NCI-H2081 (cell line): ENCODE results near the gene CCDC15.

Experiments used
- DNase-seq, 2 experiments: peaks; one replicate each; lab custom pipeline; 2025; lab: John Stamatoyannopoulos, UW

CCDC15 gene, protein sequence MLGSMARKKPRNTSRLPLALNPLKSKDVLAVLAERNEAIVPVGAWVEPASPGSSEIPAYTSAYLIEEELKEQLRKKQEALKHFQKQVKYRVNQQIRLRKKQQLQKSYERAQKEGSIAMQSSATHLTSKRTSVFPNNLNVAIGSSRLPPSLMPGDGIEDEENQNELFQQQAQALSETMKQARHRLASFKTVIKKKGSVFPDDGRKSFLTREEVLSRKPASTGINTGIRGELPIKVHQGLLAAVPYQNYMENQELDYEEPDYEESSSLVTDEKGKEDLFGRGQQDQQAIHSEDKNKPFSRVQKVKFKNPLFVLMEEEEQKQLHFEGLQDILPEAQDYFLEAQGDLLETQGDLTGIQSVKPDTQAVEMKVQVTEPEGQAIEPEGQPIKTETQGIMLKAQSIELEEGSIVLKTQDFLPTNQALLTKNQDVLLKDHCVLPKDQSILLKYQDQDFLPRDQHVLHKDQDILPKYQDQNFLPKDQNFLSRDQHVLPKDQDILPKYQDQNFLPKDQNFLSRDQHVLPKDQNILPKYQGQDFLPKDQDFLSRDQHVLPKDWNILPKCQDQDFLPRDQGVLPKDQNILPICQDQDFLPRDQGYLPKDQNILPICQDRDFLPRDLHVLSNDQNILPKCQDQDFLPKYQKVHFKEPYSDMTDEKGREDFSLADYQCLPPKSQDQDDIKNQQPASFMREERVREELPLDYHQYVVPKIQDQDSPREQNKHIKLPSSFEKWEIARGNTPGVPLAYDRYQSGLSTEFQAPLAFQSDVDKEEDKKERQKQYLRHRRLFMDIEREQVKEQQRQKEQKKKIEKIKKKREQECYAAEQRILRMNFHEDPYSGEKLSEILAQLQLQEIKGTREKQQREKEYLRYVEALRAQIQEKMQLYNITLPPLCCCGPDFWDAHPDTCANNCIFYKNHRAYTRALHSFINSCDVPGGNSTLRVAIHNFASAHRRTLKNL

GRCh38 chr11:124953753-124954589 lies at the start of gene CCDC15:
CCDC15 (plus strand) TSS chr11:124954202; CDS start chr11:124954733, 531 bp downstream.
- peak; percentile 98 for DNase-seq

GRCh38 chr11:124915541-124916369 lies 38.2 kb upstream of the CCDC15 start:
- DNase-seq = no peak

DNA sequence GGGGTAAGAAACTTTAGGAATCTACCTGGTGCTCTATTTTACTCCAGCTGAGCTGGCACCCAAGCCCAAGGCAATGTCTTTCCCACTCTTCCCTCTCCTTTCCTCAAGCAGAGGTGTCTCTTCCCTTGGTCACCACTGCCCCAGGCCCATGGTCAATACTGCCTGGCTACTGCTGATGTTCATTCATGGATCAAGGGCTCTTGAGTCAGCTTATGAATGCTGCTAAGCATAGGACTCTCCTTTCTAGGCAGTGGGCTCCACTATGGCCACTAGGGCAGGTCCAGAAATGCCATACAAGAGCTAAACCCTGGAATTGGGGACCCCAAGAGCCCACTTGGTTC lies 37.7 kb upstream of the CCDC15 start:
- no peak for DNase-seq

- DNase-seq = no peak
Observed at GRCh38 chr11:124917115-124917637, 36.8 kb upstream of the CCDC15 start.

DNA sequence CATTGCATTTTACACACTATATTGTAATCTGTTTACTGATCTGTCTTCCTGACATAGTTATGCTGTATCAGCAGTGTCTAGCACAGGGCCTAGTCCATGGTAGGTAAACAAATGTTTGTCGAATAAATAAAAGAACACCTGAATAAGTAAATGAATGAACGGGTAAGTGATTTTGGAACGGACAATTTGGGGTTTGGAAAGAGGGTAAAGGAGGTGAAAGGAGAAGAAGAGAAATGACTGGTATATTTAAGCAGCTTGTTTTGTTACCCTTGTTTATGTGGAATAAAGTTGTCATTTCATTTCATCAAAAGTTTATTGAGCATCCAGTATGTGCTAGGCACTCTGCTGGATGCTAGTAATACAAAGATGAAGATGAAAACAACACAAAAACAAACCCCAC lies 35.1 kb upstream of the CCDC15 start, which contains the start of gene HEPN1:
TSS of gene HEPN1 (plus strand) at position 301 of the 400 bp plus-strand sequence.
- no peak for DNase-seq

DNA sequence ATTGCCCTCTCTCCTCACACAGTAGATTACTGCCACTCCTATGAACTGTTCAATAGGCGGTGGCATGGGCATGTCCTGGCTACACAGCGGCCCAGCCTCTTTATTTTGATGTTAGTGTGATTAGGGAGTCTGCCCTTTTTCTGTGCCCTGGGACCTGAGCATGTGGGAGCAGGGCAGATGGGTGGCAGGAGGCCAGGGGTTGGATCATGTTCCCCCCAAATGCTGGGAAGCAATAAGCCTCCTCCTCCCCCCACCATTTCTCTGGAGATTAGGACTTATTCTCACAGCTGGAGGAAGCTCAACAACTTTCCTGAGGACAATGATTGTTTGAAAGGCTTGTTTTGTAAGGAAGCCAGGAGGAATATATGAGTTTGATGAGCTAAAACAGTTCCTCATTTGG lies 34.1 kb upstream of the CCDC15 start:
- DNase-seq = no peak

DNA sequence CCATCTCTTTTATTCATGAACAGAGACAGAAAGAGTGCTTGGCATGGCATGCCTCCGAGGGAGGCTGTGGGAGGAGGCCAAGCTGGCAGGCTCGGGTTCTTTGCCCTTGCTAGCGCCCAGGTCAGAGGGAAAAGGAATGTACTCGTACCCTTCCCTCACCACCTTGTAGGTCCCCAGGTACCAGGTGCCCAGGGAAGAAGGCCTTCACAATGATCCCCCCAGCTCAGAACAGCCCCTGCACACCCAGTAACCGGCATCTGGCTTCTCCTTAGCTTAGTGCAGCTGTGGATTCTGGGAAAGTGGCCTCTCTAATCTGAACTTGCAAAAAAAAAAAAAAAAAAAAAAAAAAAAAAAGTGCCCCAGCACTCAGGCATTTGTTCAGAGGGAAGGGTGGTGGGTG lies 33.6 kb upstream of the CCDC15 start:
- no peak for DNase-seq

DNA sequence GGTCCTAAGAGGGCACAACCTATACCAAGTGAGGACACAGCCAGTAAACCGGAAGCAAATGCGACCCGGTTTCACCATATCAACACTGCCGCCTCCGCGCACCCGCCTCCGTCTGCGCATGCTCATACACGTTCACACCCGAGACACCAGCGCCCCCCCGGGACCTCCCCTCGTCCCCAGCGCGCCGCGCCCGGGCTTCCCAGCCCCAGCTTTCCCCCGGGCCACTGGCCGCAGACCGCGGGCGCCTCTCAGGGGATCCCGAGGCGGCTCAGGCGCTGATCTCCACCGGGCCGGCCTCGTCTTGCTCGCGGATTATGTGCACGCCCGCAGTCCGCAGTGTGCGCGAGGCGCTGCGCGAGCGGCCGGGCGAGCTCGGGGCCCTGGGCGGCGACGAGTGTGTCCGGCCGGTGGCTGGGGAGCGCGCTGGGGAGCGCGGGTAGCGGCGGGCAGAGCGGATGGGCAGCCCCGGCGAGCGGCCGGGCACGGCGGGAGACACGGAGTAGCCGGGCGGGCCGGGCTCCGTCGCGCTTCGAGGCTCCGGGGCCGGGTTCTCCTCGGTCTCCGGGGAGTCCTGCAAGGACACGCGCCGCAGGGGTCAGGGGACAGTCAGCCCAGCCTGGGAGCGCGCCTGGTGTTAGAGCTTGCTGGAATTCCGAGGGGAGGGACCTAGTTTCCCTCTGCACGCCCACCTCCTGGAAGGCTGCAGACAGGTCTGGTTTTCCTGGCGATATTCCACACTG lies 33.0 kb upstream of the CCDC15 start:
- peak; percentile 39 to 47 for DNase-seq

DNA sequence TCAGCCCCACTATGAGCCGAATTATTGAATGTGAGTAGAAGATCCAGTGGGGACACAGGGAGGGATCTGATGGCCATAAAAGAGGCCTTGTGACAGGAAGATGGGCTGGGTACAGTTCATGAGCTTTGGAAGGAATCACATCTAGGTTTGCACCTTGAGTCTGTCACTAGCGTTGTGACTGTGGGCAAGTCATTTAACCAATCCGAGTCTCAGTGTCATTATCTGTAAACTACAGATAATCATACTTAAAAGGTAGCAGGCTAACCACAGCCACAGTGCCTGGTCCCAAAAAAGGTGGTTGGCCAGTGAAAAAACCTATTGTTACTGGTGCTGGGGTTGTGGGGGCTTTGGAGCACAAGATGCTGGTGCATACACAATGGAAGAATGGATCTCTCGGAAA lies 31.2 kb upstream of the CCDC15 start:
- DNase-seq = no peak

DNA sequence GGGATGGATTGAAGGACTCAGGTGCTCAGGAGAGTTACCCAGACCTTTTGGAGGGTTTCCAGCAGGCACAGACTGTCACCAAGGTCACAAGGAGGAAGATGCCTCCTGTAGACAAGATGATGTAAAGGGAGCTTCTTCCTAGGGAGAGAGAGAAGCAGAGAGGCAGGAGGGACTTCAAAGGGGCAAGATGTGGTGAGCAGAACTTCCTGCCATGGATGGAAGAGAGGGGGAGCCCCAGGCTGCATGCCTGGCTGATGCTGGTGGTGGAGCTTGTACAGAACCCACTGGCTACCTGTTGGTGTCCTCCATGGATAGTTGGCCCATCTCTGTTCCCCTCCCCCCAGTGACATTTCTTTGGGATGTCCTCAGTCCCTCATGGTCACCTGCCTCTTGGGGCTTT lies 30.7 kb upstream of the CCDC15 start:
- DNase-seq = no peak

GRCh38 chr11:124928942-124929665 lies 24.9 kb upstream of the CCDC15 start:
- no peak for DNase-seq

DNA sequence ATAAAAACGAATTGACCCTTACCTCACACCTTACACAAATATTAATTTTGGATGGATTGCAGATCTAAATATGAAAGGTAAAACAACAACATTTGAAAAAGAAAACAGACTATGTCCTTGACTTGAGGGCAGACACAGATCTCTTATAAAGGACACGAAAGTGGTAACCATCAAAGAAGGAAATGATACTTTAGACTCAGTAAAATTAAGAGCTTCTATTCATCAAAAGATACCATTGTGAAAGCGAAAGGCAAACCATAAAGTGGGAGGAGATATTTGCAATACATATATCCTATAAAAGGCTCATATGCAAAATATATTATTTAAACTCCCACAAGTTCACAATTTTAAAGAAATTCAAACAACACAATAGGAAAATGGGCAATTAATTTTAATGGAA lies 23.2 kb upstream of the CCDC15 start:
- DNase-seq = no peak

- no peak for DNase-seq
Observed at GRCh38 chr11:124934862-124935547, 19.0 kb upstream of the CCDC15 start.

DNA sequence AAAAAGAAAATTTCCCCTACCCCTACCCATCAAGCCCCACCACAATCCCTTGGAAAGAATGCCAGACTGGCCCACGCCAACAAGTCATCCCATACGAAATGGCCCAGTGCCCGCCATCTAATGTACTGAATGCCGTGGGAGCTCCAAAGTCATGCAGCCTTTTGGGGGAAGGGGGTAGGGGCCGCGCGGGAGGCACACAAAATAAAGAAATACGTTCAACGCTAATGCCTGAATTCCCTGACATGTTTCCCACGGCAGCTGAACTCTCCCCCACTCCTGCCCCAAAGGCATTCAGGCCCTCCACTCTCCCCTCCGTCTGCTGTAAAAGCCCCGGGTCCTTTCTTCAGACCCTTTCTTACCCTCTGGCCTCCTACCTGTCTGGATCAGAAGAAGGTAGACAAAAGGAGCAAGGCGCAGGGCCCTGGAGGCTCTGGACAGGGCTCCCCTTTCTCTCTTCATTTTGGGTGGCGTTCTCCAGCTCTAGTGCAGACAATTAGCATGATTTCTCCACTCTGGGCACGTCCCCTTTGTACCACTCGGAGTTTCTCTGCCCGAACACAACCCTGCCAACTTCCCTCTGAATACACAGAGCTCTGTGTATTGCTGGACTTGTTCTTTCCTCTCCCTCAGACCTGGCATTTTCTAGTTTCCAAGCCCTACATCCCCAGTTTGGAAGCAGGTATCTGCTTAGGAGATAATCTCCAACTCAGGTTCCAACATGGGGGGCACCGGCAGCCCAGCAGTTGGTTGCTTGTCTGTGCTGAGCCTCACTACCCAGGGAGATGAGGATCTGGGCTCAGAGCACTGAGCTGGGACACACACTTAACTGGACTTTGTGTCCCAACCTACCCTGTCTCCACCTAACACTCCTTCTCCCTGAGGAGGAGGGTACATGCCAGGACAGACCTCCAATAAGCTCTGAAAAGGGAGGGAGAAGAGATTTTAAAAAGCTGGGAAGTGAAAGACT lies 18.2 kb upstream of the CCDC15 start, which contains the start of gene HEPACAM:
TSS of gene HEPACAM (minus strand) at position 500 of the 967 bp plus-strand sequence. CDS start at position 459, 41 bp downstream.
- DNase-seq = no peak

DNA sequence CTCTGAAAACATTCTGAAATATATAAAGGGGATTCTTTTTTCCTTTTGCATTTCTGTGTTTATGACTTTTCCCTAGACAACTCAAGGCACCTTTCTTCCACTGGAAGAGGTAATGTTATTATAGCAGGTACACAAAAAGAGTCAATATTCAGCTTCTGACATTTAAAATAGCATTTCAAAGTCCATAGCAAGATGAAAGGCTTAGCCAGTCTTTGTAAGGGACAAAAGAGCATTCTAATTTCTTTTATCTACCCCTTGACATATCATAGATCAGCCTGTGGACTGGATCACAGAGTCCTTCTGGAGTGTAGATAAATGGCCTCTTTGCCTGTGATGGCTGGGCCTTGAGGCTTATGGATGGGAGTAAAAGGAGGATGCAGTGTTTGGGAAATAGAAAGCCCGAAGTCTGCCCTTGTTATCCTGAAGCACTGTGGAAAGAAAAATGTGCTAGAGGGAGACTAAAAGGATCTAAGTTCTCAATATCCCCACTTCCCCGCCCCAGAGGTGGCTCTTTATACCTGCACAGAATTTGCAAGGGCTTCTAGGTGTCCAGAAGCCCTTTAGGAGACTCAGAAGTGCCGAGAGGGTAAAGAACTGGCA lies 16.6 kb upstream of the CCDC15 start:
- no peak for DNase-seq

DNA sequence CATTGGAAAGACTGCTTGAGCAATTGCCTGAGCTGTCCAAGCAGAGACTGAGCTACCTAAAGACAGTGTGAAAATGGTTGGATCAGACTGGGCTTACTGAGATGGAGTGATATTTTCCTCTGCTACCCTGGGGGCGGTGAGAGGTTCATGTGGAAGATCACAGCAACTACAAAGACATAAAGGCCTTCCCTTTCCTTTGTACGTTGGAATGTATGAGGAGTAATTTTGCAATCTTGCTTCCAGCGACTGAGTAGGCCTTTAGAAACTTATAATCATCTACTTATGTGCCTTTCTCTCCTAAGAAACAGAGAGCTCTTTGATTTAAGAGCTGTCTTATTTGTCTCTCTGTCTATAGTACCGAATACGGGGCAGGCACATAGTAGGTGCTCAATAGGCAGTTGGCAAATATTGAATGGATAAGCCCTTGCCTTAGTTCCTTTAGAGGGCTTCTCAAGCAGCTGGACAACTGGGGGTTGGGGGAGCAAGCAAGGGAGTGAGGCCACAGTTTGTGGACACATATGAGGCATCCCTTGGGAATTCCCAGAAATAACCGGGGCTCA lies 15.7 kb upstream of the CCDC15 start:
- DNase-seq = no peak

GRCh38 chr11:124938970-124939369 lies 15.0 kb upstream of the CCDC15 start:
- DNase-seq = no peak
